Thoracic aorta (tissue), 2 donors: ENCODE data around the gene KPNA4. TPM values are rescaled to one million over a fixed set of nuclear protein-coding genes. Genes with fewer than 3 reads are reported as not detected.

Experiments
- ATAC-seq: fragments of 150-250 bp; one replicate; pipeline ENCODE4 v1.8.0; 2017; ENCODE audit warnings: low read depth; ENCODE audit not compliant: insufficient number of reproducible peaks, low FRiP score
- DNase-seq: peaks from one replicate; pipeline ENCODE4 v3.0.0-alpha.2; 2020; ENCODE audit warnings: low spot score
- H3K27ac ChIP-seq, 2 donors: fragments of 200-600 bp; sonication (generic); 1 replicate in 1 of 2; 2 replicates in 1 of 2; pipeline ENCODE4 v1.5.1; 2016; ENCODE audit warnings: mild to moderate bottlenecking in 2 of 2, moderate library complexity in 2 of 2
- H3K27me3 ChIP-seq: fragments of 200-600 bp; sonication (generic); replicated peaks from 2 replicates; pipeline ENCODE4 v1.6.0; 2016; ENCODE audit warnings: mild to moderate bottlenecking; ENCODE audit not compliant: insufficient read depth
- H3K36me3 ChIP-seq: fragments of 200-600 bp; sonication (generic); one replicate; pipeline ENCODE4 v1.5.1; 2016
- H3K4me1 ChIP-seq, 2 donors: fragments of 200-600 bp; sonication (generic); 1 replicate in 1 of 2; 2 replicates in 1 of 2; pipeline versions ENCODE4 v1.5.1 to v1.6.0; 2016; ENCODE audit warnings: low read depth in 2 of 2, mild to moderate bottlenecking in 1 of 2; ENCODE audit not compliant: control insufficient read depth in 1 of 2
- H3K4me3 ChIP-seq: fragments of 200-600 bp; sonication (generic); 2 replicates; pipeline ENCODE4 v1.5.1; 2016; ENCODE audit warnings: mild to moderate bottlenecking
- H3K9me3 ChIP-seq: fragments of 200-600 bp; sonication (generic); 2 replicates; pipeline ENCODE4 v1.5.1; 2016
- CTCF ChIP-seq: fragments of 200-600 bp; sonication (generic); IDR thresholded peaks from one replicate; pipeline ENCODE4 v1.5.1; 2019; ENCODE audit warnings: antibody characterized with exemption
- total RNA-seq, 2 donors: library from RNA; depleted of rRNA; stranded (reverse); fragments of >200 nt; gene quantifications; one replicate each; pipeline versions ENCODE4 v1.1.0 to v1.2.3, GENCODE V29; 2016

Gene KPNA4
- total RNA-seq, 2 donors from 2014 or later = 24.2 to 58.1 TPM

DNA sequence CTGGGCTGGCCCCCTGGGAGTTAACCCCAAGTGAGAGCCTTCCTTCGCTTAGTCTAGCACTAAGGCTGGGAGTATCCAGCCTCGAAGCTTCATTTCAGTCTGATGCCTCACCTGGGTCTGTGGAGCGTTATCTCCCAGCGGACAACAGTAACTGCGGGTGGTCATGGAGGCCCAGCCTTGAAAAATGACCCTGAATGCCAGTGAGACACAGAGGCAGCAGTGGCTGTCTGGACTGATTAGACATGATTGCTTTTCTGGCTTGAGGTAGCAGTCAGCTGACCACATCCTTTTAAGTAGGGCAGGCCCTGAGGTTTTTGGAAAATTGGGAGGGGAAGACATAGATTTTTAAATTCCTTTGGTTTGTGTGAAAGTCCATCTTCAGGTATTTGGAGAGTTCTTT, 87.6 kb downstream of the KPNA4 start:
- Histone ChIP-seq H3K9me3 (no peaks in the 10 kb centered on the region), H3K36me3 (no peaks in the 10 kb centered on the region), H3K4me1 (no peaks in the 10 kb centered on the region), H3K4me3 (no peak overlapping the region), H3K27me3 (no peaks in the 10 kb centered on the region), H3K27ac (no peak overlapping the region)
- ATAC-seq (no peak), DNase-seq (no peak)
- no peak for TF ChIP-seq CTCF

DNA sequence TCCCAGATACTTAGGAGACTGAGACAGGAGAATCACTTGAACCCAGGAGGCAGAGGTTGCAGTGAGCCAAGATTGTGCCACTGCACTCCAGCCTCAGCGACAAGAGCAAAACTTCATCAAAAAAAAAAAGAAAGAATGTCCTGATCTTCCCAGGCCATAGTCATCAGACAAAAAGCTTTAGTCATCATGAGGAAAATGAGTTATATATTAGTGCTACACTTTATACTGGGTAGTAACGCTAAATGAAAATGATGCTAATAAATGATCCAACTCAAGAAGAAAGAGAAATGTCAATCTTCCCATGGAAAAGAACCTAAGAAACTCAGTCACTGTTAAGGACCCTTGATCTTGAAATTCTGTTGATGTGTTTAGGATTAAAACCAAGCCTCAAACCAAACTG, 89.5 kb downstream of the KPNA4 start:
- ATAC-seq (no peak), DNase-seq (no peak)
- Histone ChIP-seq H3K4me3 (no peak overlapping the region), H3K27ac (no peak overlapping the region), H3K27me3 (no peaks in the 10 kb centered on the region), H3K4me1 (no peaks in the 10 kb centered on the region), H3K9me3 (no peaks in the 10 kb centered on the region), H3K36me3 (no peaks in the 10 kb centered on the region)
- TF ChIP-seq CTCF = no peak

- TF ChIP-seq CTCF = no peak
- H3K4me3 ChIP-seq = no peak overlapping the region
- H3K27ac ChIP-seq = no peak overlapping the region
- peaks cover 2% of the 10 kb centered on the region for H3K9me3 ChIP-seq
- H3K27me3 ChIP-seq = no peaks in the 10 kb centered on the region
- DNase-seq = no peak
- H3K4me1 ChIP-seq = no peaks in the 10 kb centered on the region
- no peaks in the 10 kb centered on the region for H3K36me3 ChIP-seq
- no peak for ATAC-seq
Observed at GRCh38 chr3:160475153-160475552, 90.2 kb downstream of the KPNA4 start.

DNA sequence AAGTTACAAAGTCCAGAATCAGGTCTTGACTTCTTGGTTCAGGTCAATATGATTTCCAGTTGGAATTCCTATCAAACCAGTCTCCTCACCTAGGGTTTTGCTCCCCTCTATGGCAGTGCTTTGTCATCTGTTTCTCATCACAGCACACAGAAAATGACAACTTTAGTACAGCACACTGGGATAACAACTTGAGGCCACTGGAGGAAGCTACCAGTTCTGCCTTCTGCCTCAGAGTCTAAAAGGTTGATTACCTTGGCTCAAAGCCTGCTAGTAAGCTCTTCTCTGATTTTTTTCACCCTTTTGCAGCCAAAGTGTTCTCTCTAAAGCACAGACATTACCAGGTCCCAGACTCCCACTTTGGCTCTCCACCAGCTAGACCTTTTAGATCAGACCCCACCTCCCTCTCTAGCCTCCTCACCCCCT, 90.9 kb downstream of the KPNA4 start:
- no peak for ATAC-seq
- TF ChIP-seq CTCF = no peak

DNA sequence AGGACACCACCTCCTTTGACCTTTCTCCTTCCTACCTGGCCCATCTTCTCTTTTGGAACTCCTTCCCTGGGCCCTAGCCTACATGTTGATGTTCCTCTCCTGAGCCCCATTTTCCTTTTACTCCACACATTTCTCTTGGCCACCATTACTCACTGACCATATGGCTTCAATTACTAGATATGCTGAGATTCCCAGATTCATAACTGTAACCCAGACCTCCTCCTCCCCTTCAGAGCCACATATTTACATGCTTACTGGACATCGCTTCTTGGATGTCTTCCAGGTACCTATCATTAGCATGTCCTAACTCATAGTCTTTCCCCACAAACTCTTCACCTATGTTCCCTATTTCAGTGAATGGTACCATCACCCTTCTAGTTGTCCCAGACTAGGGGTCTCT, 91.4 kb downstream of the KPNA4 start:
- no peak for TF ChIP-seq CTCF
- Histone ChIP-seq H3K4me1 (no peaks in the 10 kb centered on the region), H3K9me3 (peaks cover 3% of the 10 kb centered on the region), H3K36me3 (no peaks in the 10 kb centered on the region), H3K27me3 (no peaks in the 10 kb centered on the region), H3K27ac (no peak overlapping the region), H3K4me3 (no peak overlapping the region)
- DNase-seq (no peak), ATAC-seq (no peak)

More for the DNA sequence above, 90.9 kb downstream of the KPNA4 start:
- no peak overlapping the region for H3K27ac ChIP-seq
- no peaks in the 10 kb centered on the region for H3K4me1 ChIP-seq
- peaks cover 3% of the 10 kb centered on the region for H3K9me3 ChIP-seq
- no peaks in the 10 kb centered on the region for H3K36me3 ChIP-seq
- H3K4me3 ChIP-seq = no peak overlapping the region
- DNase-seq = no peak
- H3K27me3 ChIP-seq = no peaks in the 10 kb centered on the region
